ENCODE measurements around the gene KCTD7. TPM values are rescaled to one million over a fixed set of nuclear protein-coding genes. Genes with fewer than 3 reads are reported as not detected.

KCTD7 gene
- total and polyA plus RNA-seq, 2 of the 13 experiments (the other 11 are each of a cell fraction or from before 2014, with no cell fraction given), result 7.3 to 13.5 TPM

GRCh38 chr7:66681491-66682349 is 53.0 kb downstream of the KCTD7 start (continued):
- TF ChIP-seq DZIP1 (CRISPR knock-in tag; IDR thresholded peaks at IDR 0.05), result peak; percentile 51; the same call in 1 of the 2 replicates
- TF ChIP-seq NFRKB (IDR thresholded peaks at IDR 0.05), result no peak
- peak; percentile 82 for TF ChIP-seq ATF1 (CRISPR knock-in tag; IDR thresholded peaks at IDR 0.05)
- TF ChIP-seq HIVEP1 (CRISPR knock-in tag; IDR thresholded peaks at IDR 0.05), result no peak; the same call in 1 of the 2 replicates
- no peak for TF ChIP-seq ZNF10 (CRISPR knock-in tag; IDR thresholded peaks at IDR 0.05; ENCODE audit: borderline replicate concordance, low read depth)
- no peak for TF ChIP-seq ZNF615 (CRISPR knock-in tag; IDR thresholded peaks at IDR 0.05; ENCODE audit: borderline replicate concordance)
- TF ChIP-seq RBAK (CRISPR knock-in tag; IDR thresholded peaks at IDR 0.05), result no peak
- TF ChIP-seq PHB2 (IDR thresholded peaks at IDR 0.05; ENCODE audit: partially characterized antibody), result no peak
- TF ChIP-seq, protein P1, sequence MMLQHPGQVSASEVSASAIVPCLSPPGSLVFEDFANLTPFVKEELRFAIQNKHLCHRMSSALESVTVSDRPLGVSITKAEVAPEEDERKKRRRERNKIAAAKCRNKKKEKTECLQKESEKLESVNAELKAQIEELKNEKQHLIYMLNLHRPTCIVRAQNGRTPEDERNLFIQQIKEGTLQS (CRISPR knock-in tag; IDR thresholded peaks at IDR 0.05), result no peak
- TF ChIP-seq ATAD3A (CRISPR knock-in tag; IDR thresholded peaks at IDR 0.05), result no peak
- TF ChIP-seq ZNF709 (CRISPR knock-in tag; IDR thresholded peaks at IDR 0.05), result peak; percentile 78
- TF ChIP-seq, protein P2, sequence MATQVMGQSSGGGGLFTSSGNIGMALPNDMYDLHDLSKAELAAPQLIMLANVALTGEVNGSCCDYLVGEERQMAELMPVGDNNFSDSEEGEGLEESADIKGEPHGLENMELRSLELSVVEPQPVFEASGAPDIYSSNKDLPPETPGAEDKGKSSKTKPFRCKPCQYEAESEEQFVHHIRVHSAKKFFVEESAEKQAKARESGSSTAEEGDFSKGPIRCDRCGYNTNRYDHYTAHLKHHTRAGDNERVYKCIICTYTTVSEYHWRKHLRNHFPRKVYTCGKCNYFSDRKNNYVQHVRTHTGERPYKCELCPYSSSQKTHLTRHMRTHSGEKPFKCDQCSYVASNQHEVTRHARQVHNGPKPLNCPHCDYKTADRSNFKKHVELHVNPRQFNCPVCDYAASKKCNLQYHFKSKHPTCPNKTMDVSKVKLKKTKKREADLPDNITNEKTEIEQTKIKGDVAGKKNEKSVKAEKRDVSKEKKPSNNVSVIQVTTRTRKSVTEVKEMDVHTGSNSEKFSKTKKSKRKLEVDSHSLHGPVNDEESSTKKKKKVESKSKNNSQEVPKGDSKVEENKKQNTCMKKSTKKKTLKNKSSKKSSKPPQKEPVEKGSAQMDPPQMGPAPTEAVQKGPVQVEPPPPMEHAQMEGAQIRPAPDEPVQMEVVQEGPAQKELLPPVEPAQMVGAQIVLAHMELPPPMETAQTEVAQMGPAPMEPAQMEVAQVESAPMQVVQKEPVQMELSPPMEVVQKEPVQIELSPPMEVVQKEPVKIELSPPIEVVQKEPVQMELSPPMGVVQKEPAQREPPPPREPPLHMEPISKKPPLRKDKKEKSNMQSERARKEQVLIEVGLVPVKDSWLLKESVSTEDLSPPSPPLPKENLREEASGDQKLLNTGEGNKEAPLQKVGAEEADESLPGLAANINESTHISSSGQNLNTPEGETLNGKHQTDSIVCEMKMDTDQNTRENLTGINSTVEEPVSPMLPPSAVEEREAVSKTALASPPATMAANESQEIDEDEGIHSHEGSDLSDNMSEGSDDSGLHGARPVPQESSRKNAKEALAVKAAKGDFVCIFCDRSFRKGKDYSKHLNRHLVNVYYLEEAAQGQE (IDR thresholded peaks at IDR 0.05; ENCODE audit: borderline replicate concordance in 1 of 2, low read depth in 1 of 2, low read length in 2 of 2), result no peak; a peak in 1 of 4 replicates
- peak; percentile 57; the same call in 1 of the 2 replicates for TF ChIP-seq ETV5 (CRISPR knock-in tag; IDR thresholded peaks at IDR 0.05; ENCODE audit: borderline replicate concordance)
- TF ChIP-seq SP4 (CRISPR knock-in tag; IDR thresholded peaks at IDR 0.05), result peak; percentile 84
- peak; percentile 87 for TF ChIP-seq YEATS4 (CRISPR knock-in tag; IDR thresholded peaks at IDR 0.05; ENCODE audit: borderline replicate concordance)
- no peak for TF ChIP-seq PRPF4 (IDR thresholded peaks at IDR 0.05; ENCODE audit: low read depth, low read length, poor library complexity, severe bottlenecking)
- TF ChIP-seq, protein P3, sequence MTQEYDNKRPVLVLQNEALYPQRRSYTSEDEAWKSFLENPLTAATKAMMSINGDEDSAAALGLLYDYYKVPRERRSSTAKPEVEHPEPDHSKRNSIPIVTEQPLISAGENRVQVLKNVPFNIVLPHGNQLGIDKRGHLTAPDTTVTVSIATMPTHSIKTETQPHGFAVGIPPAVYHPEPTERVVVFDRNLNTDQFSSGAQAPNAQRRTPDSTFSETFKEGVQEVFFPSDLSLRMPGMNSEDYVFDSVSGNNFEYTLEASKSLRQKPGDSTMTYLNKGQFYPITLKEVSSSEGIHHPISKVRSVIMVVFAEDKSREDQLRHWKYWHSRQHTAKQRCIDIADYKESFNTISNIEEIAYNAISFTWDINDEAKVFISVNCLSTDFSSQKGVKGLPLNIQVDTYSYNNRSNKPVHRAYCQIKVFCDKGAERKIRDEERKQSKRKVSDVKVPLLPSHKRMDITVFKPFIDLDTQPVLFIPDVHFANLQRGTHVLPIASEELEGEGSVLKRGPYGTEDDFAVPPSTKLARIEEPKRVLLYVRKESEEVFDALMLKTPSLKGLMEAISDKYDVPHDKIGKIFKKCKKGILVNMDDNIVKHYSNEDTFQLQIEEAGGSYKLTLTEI (CRISPR knock-in tag; conservative IDR thresholded peaks at IDR 0.05), result no peak
- no peak for TF ChIP-seq ZNF543 (CRISPR knock-in tag; IDR thresholded peaks at IDR 0.05)
- TF ChIP-seq, protein P4, sequence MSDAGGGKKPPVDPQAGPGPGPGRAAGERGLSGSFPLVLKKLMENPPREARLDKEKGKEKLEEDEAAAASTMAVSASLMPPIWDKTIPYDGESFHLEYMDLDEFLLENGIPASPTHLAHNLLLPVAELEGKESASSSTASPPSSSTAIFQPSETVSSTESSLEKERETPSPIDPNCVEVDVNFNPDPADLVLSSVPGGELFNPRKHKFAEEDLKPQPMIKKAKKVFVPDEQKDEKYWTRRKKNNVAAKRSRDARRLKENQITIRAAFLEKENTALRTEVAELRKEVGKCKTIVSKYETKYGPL (CRISPR knock-in tag; IDR thresholded peaks at IDR 0.05), result no peak

Measured in HepG2 (cell line).